Vagina (tissue), 2 donors: Measurements from ENCODE around the gene CCHCR1. TPM values are rescaled to one million over a fixed set of nuclear protein-coding genes. Genes with fewer than 3 reads are reported as not detected.
"Not testable (repeated sequence)": the region's sequence is repeated elsewhere in the genome, so short reads cannot be mapped to it uniquely, and the experiment has no call there.

Experiments
- DNase-seq, 2 donors: peaks; one replicate each; pipeline ENCODE4 v3.0.0-alpha.2; 2017; ENCODE audit errors: extremely low spot score in 2 of 2
- H3K27ac ChIP-seq: fragments of 200-600 bp; sonication (generic); one replicate; pipeline ENCODE4 v1.5.1; 2019
- H3K27me3 ChIP-seq: fragments of 200-600 bp; sonication (generic); one replicate; pipeline ENCODE4 v1.5.1; 2019
- H3K36me3 ChIP-seq, 2 donors: fragments of 200-600 bp; sonication (generic); one replicate each; pipeline ENCODE4 v1.5.1; 2017 to 2019
- H3K4me1 ChIP-seq: fragments of 200-600 bp; sonication (generic); one replicate; pipeline ENCODE4 v1.5.1; 2019
- H3K4me3 ChIP-seq, 2 donors: fragments of 200-600 bp; sonication (generic); 1 replicate in 1 of 2; 2 replicates in 1 of 2; pipeline ENCODE4 v1.5.1; 2016 to 2019
- H3K9me3 ChIP-seq: fragments of 200-600 bp; sonication (generic); one replicate; pipeline ENCODE4 v1.5.1; 2019
- CTCF ChIP-seq, 3 experiments: fragments of 450-650 bp in 2 of 3; fragments of 200-600 bp in 1 of 3; sonication (generic) in 1 of 3; IDR thresholded peaks; one replicate each; pipeline ENCODE4 v1.5.1; 2017 to 2019; ENCODE audit warnings: antibody characterized with exemption in 3 of 3, mild to moderate bottlenecking in 2 of 3, moderate library complexity in 2 of 3
- POLR2A ChIP-seq, 2 donors: fragments of 450-650 bp; IDR thresholded peaks; one replicate each; pipeline ENCODE4 v1.6.1; 2017; ENCODE audit warnings: antibody characterized with exemption in 2 of 2, mild to moderate bottlenecking in 2 of 2, moderate library complexity in 2 of 2
- POLR2AphosphoS5 ChIP-seq, 2 donors: sonication (generic); formaldehyde crosslinking; IDR thresholded peaks; one replicate each; pipeline ENCODE4 v1.9.0; 2017; ENCODE audit warnings: antibody characterized with exemption in 2 of 2, mild to moderate bottlenecking in 2 of 2, low read depth in 1 of 2; ENCODE audit not compliant: insufficient read depth in 1 of 2
- intact Hi-C: fragments of 100-400 bp; cut with DNase I; formaldehyde crosslinking; loops from one replicate; pipeline ENCODE4 v1.15.1; 2023
- total RNA-seq: library from RNA; depleted of rRNA; stranded (reverse); fragments of >200 nt; gene quantifications from one replicate; pipeline ENCODE4 v1.2.3, GENCODE V29; 2016

CCHCR1 gene
- total RNA-seq, 1 donor from 2014 or later, result 21.9 TPM

- Histone ChIP-seq H3K4me1 (peaks cover 29% of the 10 kb centered on the region), H3K4me3 (no peak overlapping the region), H3K27ac (peak overlapping the region; percentile 80), H3K36me3 (peaks cover 0 to 3% of the 10 kb centered on the region in 2 donors), H3K27me3 (no peaks in the 10 kb centered on the region), H3K9me3 (no peaks in the 10 kb centered on the region)
- intact Hi-C loops, result no loop called here
- no peak for DNase-seq
- TF ChIP-seq POLR2A (IDR thresholded peaks at IDR 0.05) (no peak), CTCF (IDR thresholded peaks at IDR 0.05) (no peak), POLR2AphosphoS5 (IDR thresholded peaks at IDR 0.05; ENCODE audit: insufficient read depth in 1 of 2, low read depth in 1 of 2) (no peak)
Observed at GRCh38 chr6:31202259-31203166, 44.9 kb upstream of the CCHCR1 start.

GRCh38 chr6:31199105-31199452 lies 41.5 kb upstream of the CCHCR1 start:
- intact Hi-C loops, result loop anchor here (5.0 kb wide), 1 partner anchor 168 kb away; no protein-coding TSS in a partner anchor
- Histone ChIP-seq H3K27ac (peak overlapping the region; percentile 93), H3K4me1 (peaks cover 25% of the 10 kb centered on the region), H3K4me3 (peak overlapping the region in 1 of 2 donors; percentile 60)
- not testable (repeated sequence) for H3K36me3 ChIP-seq, H3K27me3 ChIP-seq, H3K9me3 ChIP-seq, DNase-seq

- Histone ChIP-seq H3K4me3 (peak overlapping the region; percentile 60 to 71), H3K4me1 (peaks cover 12% of the 10 kb centered on the region), H3K27ac (peak overlapping the region; percentile 93), H3K36me3 (peaks cover 0 to 3% of the 10 kb centered on the region in 2 donors), H3K9me3 (no peaks in the 10 kb centered on the region), H3K27me3 (no peaks in the 10 kb centered on the region)
- DNase-seq, result no peak
- TF ChIP-seq CTCF (IDR thresholded peaks at IDR 0.05) (no peak), POLR2A (IDR thresholded peaks at IDR 0.05) (peak in 1 of 2 donors; percentile 71), POLR2AphosphoS5 (IDR thresholded peaks at IDR 0.05; ENCODE audit: insufficient read depth in 1 of 2, low read depth in 1 of 2) (peak; percentile 53 to 95)
- intact Hi-C loops, result loop anchor here (5.0 kb wide), 1 partner anchor 170 kb away; no protein-coding TSS in a partner anchor
Observed at GRCh38 chr6:31197559-31198305, 40.1 kb upstream of the CCHCR1 start.

- H3K4me1 ChIP-seq, H3K9me3 ChIP-seq, DNase-seq, H3K27me3 ChIP-seq, H3K36me3 ChIP-seq: not testable (repeated sequence)
- peak overlapping the region; percentile 60 to 71 for H3K4me3 ChIP-seq
- intact Hi-C loops, result loop anchor here (5.0 kb wide), 1 partner anchor 171 kb away; no protein-coding TSS in a partner anchor
- H3K27ac ChIP-seq, result peak overlapping the region; percentile 93
Observed at GRCh38 chr6:31196251-31197022, 38.8 kb upstream of the CCHCR1 start.

- not testable (repeated sequence) for H3K36me3 ChIP-seq, DNase-seq, H3K4me1 ChIP-seq, H3K27ac ChIP-seq, H3K9me3 ChIP-seq, H3K4me3 ChIP-seq, H3K27me3 ChIP-seq
- intact Hi-C loops, result loop anchor here (5.0 kb wide), 1 partner anchor 172 kb away; no protein-coding TSS in a partner anchor
Observed at GRCh38 chr6:31195308-31195979, 37.8 kb upstream of the CCHCR1 start.
